OCI-LY3 (cell line): ENCODE measurements around the gene SYDE1.

Source experiments
- CTCF ChIP-seq: fragments of 200-600, 300-600 bp; sonication (generic); IDR thresholded peaks from 2 replicates; pipeline ENCODE4 v1.5.1; 2014; ENCODE audit warnings: antibody characterized with exemption, low read length, low read depth
- EZH2phosphoT487 ChIP-seq: fragments of 200-600 bp; shearing (Covaris generic); IDR thresholded peaks from 2 replicates; pipeline ENCODE4 v1.6.1; 2018; ENCODE audit warnings: antibody characterized with exemption, mixed run types, low read depth

- no peak for TF ChIP-seq CTCF
- TF ChIP-seq EZH2phosphoT487: no peak
These were observed 8.7 kb upstream of the SYDE1 start for GRCh38 chr19:15098460-15098859.
